Upper lobe of right lung (tissue), 1 donor: ENCODE results near the gene TMCC2. TPM values are rescaled to one million over a fixed set of nuclear protein-coding genes. Genes with fewer than 3 reads are reported as not detected.
"Not testable (repeated sequence)": the region's sequence is repeated elsewhere in the genome, so short reads cannot be mapped to it uniquely, and the experiment has no call there.

Experiments used
- ATAC-seq: fragments of 200-7000 bp; cut with Tn5 transposase; one replicate; pipeline ENCODE4 v1.9.1; 2020; ENCODE audit warnings: mild to moderate bottlenecking, moderate library complexity
- DNase-seq: peaks from one replicate; pipeline ENCODE4 v3.0.0-alpha.2; 2020
- H3K27ac ChIP-seq: fragments of 200-600 bp; one replicate; pipeline ENCODE4 v1.8.0; 2022
- H3K27me3 ChIP-seq: fragments of 200-600 bp; one replicate; pipeline ENCODE4 v1.8.0; 2022; ENCODE audit warnings: mild to moderate bottlenecking
- H3K36me3 ChIP-seq: fragments of 200-600 bp; one replicate; pipeline ENCODE4 v1.8.0; 2022
- H3K4me1 ChIP-seq: fragments of 200-600 bp; one replicate; pipeline ENCODE4 v1.8.0; 2022
- H3K4me3 ChIP-seq: fragments of 200-600 bp; one replicate; pipeline ENCODE4 v1.8.0; 2022; ENCODE audit warnings: mild to moderate bottlenecking
- H3K9me3 ChIP-seq: fragments of 200-600 bp; one replicate; pipeline ENCODE4 v1.8.0; 2022
- CTCF ChIP-seq: fragments of 200-600 bp; IDR thresholded peaks from one replicate; pipeline ENCODE4 v1.8.0; 2022; ENCODE audit warnings: antibody characterized with exemption
- intact Hi-C: fragments of 100-400 bp; cut with DNase I; formaldehyde crosslinking; loops from one replicate; pipeline ENCODE4 v1.11.0; 2022
- total RNA-seq: library from RNA; stranded (reverse); fragmentation: NEBNext Ultra II Directional; extraction: Animal tissue kit (Norgen Biotek cat#: 25700); gene quantifications from one replicate; pipeline ENCODE4 v1.2.1, GENCODE V29; 2021
- donor health status: DM: no; HTN: yes; CAD: no; lungs with severe emphysema.

TMCC2 gene
- total RNA-seq, 1 donor from 2014 or later, result 4.8 TPM

GRCh38 chr1:205274041-205274691, 46.4 kb downstream of the TMCC2 start:
- intact Hi-C loops, result loop anchor here (10.0 kb wide), 1 partner anchor 211 kb away; no protein-coding TSS in a partner anchor
- TF ChIP-seq CTCF, result no peak
- Histone ChIP-seq H3K4me1 (peaks cover 16% of the 10 kb centered on the region), H3K36me3 (no peaks in the 10 kb centered on the region), H3K27me3 (no peaks in the 10 kb centered on the region), H3K9me3 (no peaks in the 10 kb centered on the region), H3K4me3 (no peak overlapping the region), H3K27ac (no peak overlapping the region)
- DNase-seq (no peak), ATAC-seq (no peak)

- intact Hi-C loops, result loop anchor here (10.0 kb wide), 1 partner anchor 210 kb away; no protein-coding TSS in a partner anchor
- no peak for TF ChIP-seq CTCF
- H3K9me3 ChIP-seq, result no peaks in the 10 kb centered on the region
These were observed 47.4 kb downstream of the TMCC2 start for GRCh38 chr1:205275133-205275532.

GRCh38 chr1:205275916-205276688, 48.4 kb downstream of the TMCC2 start:
- Histone ChIP-seq H3K27me3 (no peaks in the 10 kb centered on the region), H3K9me3 (no peaks in the 10 kb centered on the region), H3K27ac (no peak overlapping the region), H3K4me1 (peaks cover 10% of the 10 kb centered on the region), H3K4me3 (no peak overlapping the region), H3K36me3 (no peaks in the 10 kb centered on the region)
- ATAC-seq (no peak), DNase-seq (no peak)
- intact Hi-C loops, result loop anchor here (10.0 kb wide), 1 partner anchor 209 kb away; no protein-coding TSS in a partner anchor
- no peak for TF ChIP-seq CTCF

More at GRCh38 chr1:205275133-205275532, 47.4 kb downstream of the TMCC2 start:
- Histone ChIP-seq H3K4me3 (no peak overlapping the region), H3K27ac (no peak overlapping the region), H3K27me3 (no peaks in the 10 kb centered on the region), H3K4me1 (peaks cover 16% of the 10 kb centered on the region), H3K36me3 (no peaks in the 10 kb centered on the region)
- peak; percentile 78 for ATAC-seq
- DNase-seq, result peak; percentile 81

GRCh38 chr1:205276689-205277065, 48.9 kb downstream of the TMCC2 start:
- TF ChIP-seq CTCF, result no peak
- intact Hi-C loops, result loop anchor here (10.0 kb wide), 1 partner anchor 208 kb away; no protein-coding TSS in a partner anchor
- no peak for ATAC-seq
- no peak overlapping the region for H3K4me3 ChIP-seq
- DNase-seq, result no peak
- H3K9me3 ChIP-seq, result no peaks in the 10 kb centered on the region
- no peaks in the 10 kb centered on the region for H3K36me3 ChIP-seq
- H3K4me1 ChIP-seq, result peaks cover 4% of the 10 kb centered on the region
- H3K27me3 ChIP-seq, result no peaks in the 10 kb centered on the region
- H3K27ac ChIP-seq, result no peak overlapping the region

- Histone ChIP-seq H3K36me3 (no peaks in the 10 kb centered on the region), H3K27me3 (no peaks in the 10 kb centered on the region), H3K4me1 (peaks cover 12% of the 10 kb centered on the region), H3K4me3 (no peak overlapping the region), H3K27ac (no peak overlapping the region), H3K9me3 (no peaks in the 10 kb centered on the region)
- no peak for DNase-seq
- no peak for TF ChIP-seq CTCF
- no peak for ATAC-seq
- intact Hi-C loops, result loop anchor here (10.0 kb wide), 1 partner anchor 205 kb away; no protein-coding TSS in a partner anchor
These were observed 52.2 kb downstream of the TMCC2 start for GRCh38 chr1:205279986-205280385.

- H3K36me3 ChIP-seq, H3K27ac ChIP-seq, H3K27me3 ChIP-seq, intact Hi-C loops, ATAC-seq, H3K9me3 ChIP-seq, H3K4me3 ChIP-seq, DNase-seq: not testable (repeated sequence)
- peaks cover 21% of the 10 kb centered on the region for H3K4me1 ChIP-seq
These were observed 53.1 kb downstream of the TMCC2 start for GRCh38 chr1:205280666-205281395.
